SKM-1 (cell line): ENCODE measurements around the gene TNS3.
"Not testable (repeated sequence)": the region's sequence is repeated elsewhere in the genome, so short reads cannot be mapped to it uniquely, and the experiment has no call there.

Experiments used
- DNase-seq: peaks from one replicate; lab custom pipeline; 2025; ENCODE audit not compliant: unreplicated experiment; lab: John Stamatoyannopoulos, UW

The TNS3 gene

DNA sequence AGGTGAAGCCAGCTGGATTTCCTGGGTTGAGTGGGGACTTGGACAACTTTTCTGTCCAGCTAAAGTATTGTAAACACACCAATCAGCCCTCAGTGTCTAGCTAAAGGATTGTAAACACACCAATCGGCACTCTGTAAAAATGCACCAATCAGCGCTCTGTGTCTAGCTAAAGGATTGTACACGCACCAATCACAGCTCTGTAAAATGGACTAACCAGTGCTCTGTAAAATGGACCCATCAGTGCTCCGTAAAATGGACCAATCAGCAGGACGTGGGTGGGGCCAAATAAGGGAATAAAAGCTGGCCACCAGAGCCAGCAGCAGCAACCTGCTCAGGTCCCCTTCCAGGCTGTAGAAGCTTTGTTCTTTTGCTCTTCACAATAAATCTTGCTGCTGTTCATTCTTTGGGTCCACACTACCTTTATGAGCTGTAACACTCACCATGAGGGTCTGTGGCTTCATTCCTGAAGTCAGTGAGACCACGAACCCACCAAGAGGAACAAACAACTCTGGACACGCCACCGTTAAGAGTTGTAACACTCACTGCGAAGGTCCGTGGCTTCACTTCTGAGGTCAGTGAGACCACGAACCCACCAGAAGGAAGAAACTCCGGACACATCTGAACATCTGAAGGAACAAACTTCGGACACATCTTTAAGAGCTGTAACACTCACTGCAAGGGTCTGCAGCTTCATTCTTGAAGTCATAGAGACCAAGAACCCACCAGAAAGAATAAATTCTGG lies 21.8 kb upstream of the TNS3 start:
- DNase-seq = not testable (repeated sequence)

DNA sequence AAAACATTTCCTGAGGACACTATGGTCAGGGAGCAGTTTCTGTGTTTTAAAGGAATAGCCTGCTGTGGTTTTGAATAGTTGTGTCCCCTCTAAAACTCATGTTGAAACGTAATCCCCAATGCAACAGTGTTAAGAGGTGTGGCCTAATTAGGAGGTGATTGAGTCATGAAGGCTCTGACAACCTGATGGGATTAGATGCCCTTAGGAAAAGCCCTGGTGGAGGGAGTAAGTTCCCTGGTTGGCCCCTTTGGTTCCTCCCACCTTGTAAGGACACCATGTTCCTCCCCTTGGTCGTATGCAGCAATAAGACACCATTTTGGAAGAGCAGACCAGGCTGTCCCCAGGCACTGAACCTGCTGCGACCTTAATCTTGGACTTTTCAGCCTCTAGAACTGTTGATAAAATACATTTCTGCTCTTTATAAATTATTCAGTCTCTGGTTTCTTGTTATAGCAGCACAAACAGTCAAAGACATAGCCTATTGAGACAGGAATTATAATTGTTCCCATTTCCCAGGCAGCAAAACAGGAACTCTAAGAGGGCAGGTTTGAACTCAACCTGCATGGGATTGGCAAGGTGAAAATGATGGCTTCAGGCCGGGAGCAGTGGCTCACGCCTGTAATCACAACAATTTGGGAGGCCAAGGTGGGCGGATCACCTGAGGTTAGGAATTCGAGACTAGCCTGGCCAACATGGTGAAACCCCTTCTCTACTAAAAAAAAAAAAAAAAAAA lies 20.5 kb upstream of the TNS3 start:
- DNase-seq = no peak

DNA sequence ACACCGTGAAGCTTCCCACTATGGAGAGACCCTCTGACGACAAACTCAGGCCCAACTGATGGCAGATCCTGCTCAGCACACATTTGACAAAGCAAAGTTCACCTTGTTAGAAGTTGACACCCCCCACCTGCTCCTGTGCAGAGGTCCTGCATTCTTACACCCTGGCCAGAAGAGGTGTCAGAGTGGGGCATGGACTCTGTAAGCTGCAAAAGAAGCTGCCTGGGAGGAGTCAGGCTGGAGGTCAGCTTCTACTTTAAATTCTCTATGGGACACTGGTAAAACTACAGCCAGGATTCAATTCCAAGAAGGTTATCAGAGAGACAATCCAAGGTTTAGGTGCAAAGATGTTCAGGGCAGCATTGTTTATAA lies 20.0 kb upstream of the TNS3 start:
- DNase-seq = no peak

DNA sequence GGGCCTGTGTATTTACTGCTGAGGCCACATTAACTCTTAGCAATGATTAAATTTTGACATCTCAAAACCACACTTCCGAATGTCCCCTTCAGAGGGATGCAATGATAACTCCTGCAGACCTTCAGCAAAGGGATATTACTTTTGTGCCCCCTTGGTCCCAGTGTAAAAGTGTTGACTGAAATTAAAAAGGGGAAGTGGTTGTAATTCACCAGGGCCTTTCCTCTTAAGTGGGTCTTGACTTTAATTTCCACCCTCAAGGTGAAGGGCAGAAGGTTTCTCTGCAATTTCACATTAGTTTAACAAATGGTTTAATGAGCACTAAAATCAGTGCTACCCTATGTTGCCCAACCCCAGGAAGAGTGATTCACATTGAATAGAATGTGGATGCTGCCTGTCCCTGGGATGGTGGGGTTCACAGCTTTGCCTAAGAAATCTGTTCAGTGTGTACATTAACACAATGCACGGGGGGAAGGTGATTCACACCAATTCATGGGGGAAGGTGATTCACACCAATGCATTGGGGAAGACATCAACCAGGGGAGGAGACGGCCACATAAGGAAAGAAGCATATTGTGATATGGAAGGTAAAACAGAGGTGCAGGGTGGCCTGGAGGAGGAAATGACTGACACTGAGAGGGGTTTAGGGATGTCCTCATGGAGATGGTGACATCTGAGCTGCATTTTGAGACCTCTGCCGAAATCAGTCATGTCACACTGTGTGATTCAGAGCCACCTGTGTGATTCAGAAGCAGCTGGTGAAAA lies 19.4 kb upstream of the TNS3 start:
- no peak for DNase-seq

DNA sequence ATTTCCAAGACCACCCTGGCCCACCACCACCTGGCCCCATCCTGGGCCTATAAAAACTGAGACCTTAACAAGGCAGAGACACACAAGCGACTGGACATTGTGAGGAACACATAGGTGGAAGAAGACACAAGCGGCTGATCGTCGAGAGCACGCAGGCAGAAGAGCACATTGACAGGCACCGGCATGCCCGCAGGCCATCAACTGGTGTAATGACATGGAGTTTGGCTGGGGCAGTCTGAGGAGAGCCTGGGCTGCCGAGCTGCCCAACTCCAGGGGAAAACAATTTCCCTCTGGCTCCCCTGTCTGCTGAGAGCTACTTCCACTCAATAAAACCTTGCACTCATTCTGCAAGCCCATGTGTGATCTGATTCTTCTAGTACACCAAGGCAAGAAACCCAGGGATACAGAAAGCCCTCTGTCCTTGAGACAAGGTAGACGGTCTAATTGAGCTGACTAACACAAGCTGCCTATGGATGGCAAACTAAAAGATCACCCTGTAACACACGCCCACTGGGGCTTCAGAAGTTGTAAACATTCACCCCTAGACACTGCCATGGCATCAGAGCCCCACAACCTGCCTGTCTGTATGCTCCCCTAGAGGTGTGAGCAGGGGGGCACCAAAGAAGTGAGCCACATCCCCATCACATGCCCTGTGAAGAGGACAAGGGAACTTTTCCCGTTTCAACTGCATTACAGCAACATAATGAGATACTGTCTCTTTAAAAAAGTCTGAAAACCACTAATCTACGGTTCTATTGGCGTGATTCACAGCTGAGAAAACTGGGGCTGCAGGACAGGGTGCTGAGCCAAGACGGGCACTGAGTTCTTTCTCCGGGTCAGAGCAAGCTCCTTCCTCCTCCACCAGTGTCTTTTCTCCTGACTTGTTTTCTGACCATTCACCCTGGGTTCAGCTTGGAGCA lies 18.5 kb upstream of the TNS3 start:
- DNase-seq = peak; percentile 32

DNA sequence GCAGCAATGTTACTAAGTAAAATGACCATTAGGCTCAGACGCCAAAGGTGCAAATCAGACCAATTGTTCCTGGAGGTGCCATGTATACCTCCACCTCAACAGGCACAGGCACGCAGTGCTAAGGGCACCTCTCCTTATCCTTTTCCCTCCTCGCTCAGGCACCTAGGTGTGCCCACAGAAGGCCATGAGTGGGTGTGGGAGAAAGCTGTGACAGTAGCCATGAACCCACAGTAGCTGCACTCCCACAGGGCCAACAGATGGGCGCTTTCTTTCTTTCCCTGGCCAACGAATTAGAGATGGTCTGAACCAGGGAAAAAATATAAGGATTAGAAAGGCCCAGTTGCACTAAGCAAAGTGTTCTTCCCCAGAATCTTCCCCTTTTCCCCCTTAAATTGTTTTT lies 15.5 kb upstream of the TNS3 start:
- DNase-seq = no peak

DNA sequence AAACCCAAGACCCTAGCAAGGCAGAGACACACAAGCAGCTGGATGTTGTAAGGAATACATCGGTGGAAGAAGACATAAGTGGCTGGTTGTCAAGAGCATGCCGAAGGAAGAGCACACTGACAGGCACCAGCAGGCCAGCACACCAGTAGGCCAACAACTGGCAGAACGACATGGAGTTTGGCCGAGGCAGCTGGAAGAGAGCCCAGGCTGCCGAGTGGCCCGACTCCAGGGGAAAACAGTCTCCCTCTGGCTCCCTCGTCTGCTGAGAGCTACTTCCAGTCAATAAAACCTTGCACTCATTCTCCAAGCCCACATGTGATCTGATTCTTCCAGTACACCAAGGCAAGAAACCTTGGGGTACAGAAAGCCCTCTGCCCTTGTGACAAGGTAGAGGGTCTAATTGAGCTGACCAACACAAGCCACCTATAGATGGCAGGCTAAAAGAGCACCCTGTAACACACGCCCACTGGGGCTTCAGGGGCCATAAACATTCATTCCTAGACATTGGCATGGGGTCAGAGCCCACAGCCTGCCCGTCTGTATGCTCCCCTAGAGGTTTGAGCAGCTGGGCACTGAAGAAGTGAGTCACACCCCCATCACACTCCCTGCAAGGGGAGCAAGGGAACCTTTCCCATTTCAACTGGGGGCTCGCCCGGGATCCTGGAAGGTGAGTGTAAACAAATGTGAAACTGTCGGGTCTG lies 14.7 kb upstream of the TNS3 start:
- DNase-seq = no peak

DNA sequence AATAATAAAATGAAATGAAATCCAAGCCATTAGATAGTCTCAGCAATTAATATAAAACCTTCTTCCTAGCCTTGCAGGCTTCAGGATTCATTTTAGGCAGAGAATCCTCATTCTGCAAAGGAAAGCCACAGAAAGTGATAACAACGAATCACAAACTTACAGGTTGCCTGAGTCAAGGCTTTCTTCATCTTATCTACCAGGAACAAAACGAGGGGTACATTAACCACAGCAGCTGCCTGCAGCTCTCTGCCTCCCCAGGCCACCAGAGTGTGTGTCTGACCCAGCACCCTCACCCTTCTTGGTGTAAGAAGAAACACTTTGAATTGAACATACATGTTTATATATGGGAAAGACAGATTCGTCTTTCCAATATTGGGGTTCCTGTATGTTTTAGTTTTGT lies 12.5 kb upstream of the TNS3 start:
- no peak for DNase-seq

DNA sequence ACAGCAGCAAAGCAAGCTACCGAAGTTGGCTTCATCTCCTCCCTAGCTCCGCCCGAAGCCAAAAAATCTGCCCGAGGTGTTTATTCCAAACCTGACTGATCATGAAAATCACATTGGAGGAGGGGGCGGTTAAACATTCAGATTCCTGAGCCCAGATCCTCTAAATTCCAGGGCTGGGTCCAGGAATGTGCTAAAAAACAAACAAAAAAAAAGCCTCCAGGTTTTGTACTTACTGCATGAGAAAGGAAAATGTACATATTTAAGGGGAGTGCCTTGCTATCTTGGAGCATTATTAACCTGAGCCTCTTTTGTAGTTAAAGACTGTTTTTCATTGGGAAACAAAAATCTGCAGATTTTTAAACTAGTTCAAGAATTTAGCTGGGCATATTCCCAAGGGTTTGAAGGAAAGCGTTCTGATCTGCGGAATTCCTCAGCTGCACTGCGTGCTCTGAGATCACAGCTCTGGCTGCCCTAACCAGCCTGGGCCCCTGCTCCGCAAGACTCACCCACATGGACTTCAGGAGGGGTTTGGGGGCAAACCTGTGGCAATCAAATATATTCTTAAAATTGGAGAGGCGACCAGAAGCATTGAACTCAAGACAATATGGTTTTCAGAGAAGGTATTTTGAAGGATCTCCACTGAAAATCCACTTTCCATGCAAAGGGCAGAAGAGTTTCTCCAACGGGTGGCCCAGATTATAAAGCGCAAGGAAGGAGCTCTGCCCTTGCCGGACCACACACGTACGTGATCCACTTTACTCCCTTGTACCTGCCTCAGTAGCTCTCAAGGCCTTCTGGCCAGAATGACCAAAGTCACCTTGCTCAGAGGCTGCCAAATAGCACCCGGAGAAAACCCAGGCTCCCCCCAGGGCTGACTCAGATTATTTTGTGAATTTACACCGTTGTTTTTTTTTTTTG lies 10.0 kb upstream of the TNS3 start:
- DNase-seq = no peak

DNA sequence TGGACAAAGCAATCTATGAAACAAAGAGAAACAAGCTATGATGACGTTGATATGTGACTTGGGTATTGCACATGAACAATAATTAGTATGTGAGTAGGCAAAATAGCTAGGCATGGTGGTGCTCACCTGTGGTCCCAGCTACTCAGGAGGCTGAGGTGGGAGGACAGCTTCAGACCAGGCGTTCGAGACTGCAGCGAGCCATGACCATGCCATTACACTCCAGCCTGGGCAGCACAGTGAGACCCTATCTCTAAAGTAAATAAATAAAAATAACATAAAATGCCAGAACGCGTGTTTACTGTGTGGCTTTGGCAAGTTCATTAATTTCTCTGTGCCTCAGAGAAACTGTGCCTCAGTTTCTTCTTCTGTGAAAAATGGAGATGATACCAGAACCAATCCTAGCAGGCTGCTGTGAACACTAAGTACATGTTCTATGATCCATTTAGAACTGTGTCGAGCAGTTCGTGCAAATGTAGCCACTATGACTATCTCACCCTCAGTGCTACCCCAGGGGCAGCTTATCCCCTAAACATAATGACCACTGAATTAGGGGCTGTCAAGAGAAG lies 9.3 kb upstream of the TNS3 start:
- DNase-seq = no peak

DNA sequence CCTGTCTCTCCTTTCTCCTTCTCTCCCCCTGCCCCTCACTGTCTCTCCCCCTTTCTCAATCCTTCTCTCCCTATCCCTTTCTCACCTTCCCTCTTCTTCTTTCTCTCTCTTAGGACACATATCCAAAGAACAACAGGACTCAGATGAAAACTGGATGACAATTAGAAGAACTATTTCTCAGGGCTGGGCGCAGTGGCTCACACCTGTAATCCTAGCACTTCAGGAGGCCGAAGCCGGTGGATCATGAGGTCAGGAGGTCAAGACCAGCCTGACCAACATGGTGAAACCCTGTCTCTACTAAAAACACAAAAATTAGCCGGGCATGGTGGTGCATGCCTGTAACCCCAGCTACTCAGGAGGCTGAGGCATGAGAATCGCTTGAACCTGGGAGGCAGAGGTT lies 8.3 kb upstream of the TNS3 start:
- not testable (repeated sequence) for DNase-seq

DNA sequence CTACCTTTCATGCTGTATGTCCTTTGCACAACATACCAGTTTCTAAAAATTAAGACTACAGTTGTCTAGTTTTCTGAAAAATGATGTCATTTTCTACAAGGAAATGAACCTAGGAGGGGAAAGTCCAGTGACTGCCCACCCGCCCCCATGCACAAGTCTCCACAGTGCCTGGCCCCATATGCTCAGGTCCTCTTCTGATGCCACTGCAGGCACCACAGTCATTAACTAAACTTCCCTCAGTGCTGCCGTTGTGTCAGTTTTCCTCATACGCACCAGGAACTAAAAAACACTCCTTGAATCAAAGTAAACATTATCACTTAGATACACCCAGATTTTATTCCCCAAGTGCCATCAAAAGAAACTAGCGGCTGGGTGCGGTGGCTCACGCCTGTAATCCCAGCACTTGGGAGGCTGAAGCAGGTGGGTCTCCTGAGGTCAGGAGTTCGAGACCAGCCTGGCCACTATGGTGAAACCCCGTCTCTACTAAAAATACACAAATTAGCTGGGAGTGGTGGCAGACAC lies 6.9 kb upstream of the TNS3 start:
- no peak for DNase-seq

DNA sequence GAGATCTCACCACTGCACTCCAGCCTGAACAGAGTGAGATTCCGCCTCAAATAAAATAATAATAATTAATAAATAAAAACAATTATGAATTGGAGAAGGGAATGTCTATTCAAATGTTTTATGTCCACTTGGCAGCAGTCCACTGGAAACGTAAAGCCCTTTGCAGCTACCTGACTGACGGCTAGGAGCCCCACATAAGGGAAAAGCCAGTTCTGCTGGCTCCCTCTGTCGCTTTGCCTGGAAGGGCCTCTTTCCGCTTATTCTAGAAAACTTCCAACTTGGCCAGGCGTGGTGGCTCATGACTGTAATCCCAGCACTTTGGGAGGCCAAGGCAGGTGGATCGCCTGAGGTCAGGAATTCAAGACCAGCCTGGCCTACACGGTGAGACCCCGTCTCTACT lies 6.1 kb upstream of the TNS3 start:
- DNase-seq = no peak

DNA sequence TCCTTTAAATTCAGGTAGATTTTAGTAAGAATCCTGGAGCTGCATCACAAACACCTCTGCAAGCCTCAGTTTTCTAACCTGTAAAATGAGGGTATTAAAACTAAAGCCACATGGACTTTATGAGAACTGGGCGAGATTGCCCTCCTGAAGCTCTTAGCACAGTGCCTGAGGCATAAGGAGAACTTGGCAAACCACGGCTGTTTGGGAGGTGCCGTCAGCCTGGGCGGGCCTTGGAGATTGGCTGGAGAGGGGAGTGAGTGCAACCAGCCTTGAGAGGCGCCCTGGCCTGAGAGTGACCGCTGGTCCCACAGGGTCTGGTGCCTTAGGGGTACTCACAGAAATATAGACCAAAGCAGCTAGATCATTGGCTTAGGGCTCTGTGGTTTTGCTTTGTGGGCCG lies 5.4 kb upstream of the TNS3 start:
- peak; percentile 28 for DNase-seq

DNA sequence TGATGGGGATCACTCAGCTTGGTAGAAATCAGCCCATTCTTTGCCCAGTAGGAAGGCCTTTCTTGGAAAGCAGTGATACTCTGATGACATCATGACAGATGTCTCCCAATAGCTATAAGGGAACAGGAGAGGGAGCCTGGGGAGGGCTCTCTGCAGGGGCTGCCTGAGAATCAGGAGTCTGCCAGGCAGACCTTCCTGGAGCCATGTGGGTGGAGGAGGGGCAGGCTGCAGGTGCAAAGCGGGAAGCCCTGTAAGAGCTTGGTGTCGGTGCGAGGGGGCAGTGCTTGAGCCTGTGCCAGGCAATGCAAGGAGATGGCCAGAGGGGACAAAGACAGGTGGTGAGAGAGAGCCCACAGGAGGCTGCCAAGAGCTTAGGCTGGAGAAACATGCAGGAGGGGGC lies 5.0 kb upstream of the TNS3 start:
- no peak for DNase-seq

DNA sequence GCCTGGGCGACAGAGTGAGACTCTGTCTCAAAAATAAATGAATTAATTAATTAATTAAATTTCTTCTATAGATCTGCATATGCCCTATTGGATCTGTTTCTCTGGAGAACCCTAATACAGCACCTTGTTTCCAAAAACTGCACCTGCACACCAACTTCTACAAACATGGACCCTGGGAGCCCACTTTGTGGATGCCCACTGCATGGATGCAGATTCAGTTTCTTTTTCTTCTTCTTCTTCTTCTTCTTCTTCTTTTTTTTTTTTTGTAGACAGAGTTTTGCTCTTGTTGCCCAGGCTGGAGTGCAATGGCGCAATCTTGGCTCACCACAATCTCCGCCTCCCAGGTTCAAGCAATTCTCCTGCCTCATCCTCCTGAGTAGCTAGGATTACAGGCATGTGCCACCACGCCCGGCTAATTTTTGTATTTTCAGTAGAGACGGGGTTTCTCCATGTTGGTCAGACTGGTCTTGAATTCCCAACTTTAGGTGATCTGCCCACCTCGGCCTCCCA lies 4.3 kb upstream of the TNS3 start:
- not testable (repeated sequence) for DNase-seq

DNA sequence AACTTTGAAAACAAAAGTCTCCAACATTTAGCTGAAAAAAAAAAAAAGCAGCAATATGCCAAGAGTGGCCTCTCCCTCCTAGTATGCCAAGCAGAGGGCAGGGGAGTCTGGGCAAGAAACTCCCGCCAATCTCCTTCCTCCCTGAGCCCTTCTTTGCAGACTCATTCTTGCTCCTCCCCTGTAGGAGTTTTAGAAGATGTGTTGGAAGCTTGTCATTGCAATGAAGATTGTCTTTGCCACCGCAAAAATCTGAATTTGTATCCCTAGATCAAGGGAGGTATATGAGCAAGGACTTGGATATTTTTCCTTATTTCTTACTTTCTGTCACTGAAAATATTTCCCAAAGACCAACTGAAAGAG lies 2.6 kb upstream of the TNS3 start:
- DNase-seq = no peak

DNA sequence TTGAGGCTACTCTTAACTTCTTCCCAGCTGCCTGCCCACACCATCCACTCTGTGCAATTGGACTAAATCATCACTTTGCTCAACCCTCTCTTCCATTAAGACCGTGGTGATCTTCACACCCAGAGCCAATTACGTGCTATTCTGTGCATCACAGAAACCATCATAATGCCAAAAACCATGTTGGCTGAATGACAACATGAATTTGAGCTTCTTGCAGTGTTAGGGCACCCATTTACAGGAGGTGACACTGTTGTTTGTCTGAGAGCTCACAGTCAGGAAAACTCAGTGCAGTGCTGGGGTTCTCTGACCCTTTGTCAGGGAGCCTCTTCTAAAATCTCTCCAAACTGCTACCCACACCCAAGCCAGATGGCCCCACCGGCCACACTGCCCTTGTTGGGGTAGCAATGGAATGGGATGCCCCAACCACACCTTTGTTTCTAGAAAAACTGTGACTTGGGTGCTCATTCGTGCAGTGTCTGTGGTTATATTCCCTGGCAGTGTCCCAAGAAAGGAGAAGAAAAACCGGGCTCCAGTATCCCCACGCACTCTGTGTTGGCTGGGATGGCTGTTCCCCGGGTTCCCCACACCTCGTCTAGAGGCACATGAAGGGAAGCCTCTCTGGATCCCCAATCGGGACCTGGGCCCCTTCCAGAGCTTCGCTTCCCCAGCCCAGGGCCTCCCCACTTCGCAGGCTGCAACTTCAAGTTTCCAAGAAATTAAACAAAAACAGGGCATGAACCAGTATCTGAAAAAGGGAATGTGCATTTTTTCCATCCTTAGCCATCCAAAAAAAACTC lies 2.0 kb upstream of the TNS3 start:
- DNase-seq = no peak
